HG02970 (cell line): Measurements from ENCODE around the gene KRTAP10-1.
"Not testable (repeated sequence)": the region's sequence is repeated elsewhere in the genome, so short reads cannot be mapped to it uniquely, and the experiment has no call there.

Source experiments
- ATAC-seq: cut with Tn5 transposase; IDR thresholded peaks from one replicate; pipeline ENCODE4 v1.9.1; 2021; ENCODE audit warnings: mild to moderate bottlenecking, moderate library complexity, moderate number of reproducible peaks; ENCODE audit not compliant: unreplicated experiment, low FRiP score

Gene KRTAP10-1

GRCh38 chr21:44550285-44550684 lies 10.3 kb upstream of the KRTAP10-1 start:
- ATAC-seq: not testable (repeated sequence)

GRCh38 chr21:44549525-44550211 lies 9.7 kb upstream of the KRTAP10-1 start:
- ATAC-seq: no peak

- ATAC-seq: no peak
These were observed 8.9 kb upstream of the KRTAP10-1 start for GRCh38 chr21:44548922-44549321.

GRCh38 chr21:44548381-44548780 lies 8.4 kb upstream of the KRTAP10-1 start:
- ATAC-seq: no peak

- no peak for ATAC-seq
These were observed 7.8 kb upstream of the KRTAP10-1 start for GRCh38 chr21:44547656-44548331.

GRCh38 chr21:44544566-44544965 lies 4.6 kb upstream of the KRTAP10-1 start:
- ATAC-seq: no peak

- no peak for ATAC-seq
These were observed 2.7 kb upstream of the KRTAP10-1 start for GRCh38 chr21:44542716-44543115.

GRCh38 chr21:44540741-44541288 lies 820 bp upstream of the KRTAP10-1 start:
- no peak for ATAC-seq

GRCh38 chr21:44539046-44539445 lies 949 bp downstream of the KRTAP10-1 start:
- no peak for ATAC-seq

- ATAC-seq: no peak
These were observed 1.8 kb downstream of the KRTAP10-1 start for GRCh38 chr21:44537930-44538911.

GRCh38 chr21:44535963-44536362 lies 4.0 kb downstream of the KRTAP10-1 start:
- no peak for ATAC-seq

- ATAC-seq: no peak
These were observed 5.3 kb downstream of the KRTAP10-1 start for GRCh38 chr21:44534688-44535087.

GRCh38 chr21:44533891-44534627 lies 5.9 kb downstream of the KRTAP10-1 start:
- no peak for ATAC-seq

- ATAC-seq: no peak
These were observed 6.7 kb downstream of the KRTAP10-1 start for GRCh38 chr21:44533121-44533890.

GRCh38 chr21:44532712-44533111 lies 7.3 kb downstream of the KRTAP10-1 start:
- ATAC-seq: no peak

- no peak for ATAC-seq
These were observed 8.1 kb downstream of the KRTAP10-1 start for GRCh38 chr21:44531606-44532564.

GRCh38 chr21:44530903-44531605 lies 8.9 kb downstream of the KRTAP10-1 start:
- no peak for ATAC-seq
